CD4-positive, CD25-positive, alpha-beta regulatory T cell (primary cell): ENCODE measurements around the gene CALML4. TPM values are rescaled to one million over a fixed set of nuclear protein-coding genes. Genes with fewer than 3 reads are reported as not detected.
A peak's percentile ranks its signal among the peaks of the same experiment; 100 is the strongest.
"Not testable (repeated sequence)": the region's sequence is repeated elsewhere in the genome, so short reads cannot be mapped to it uniquely, and the experiment has no call there.

ENCODE experiments used
- ATAC-seq, 2 donors: fragments of 150-1000 bp; cut with Tn5 transposase; one replicate each; pipeline ENCODE4 v1.10.0; 2021; ENCODE audit warnings: low read depth in 2 of 2, moderate number of reproducible peaks in 2 of 2, moderate library complexity in 1 of 2
- DNase-seq, 3 donors: peaks; one replicate each; pipeline versions ENCODE4 v3.0.0 to v3.0.0-alpha.2; 2012 to 2022; ENCODE audit warnings: mixed read lengths in 1 of 3
- H3K27ac ChIP-seq: one replicate; pipeline ENCODE4 v1.7.0; 2013; ENCODE audit warnings: mild to moderate bottlenecking, low read length; ENCODE audit not compliant: insufficient read depth, poor library complexity, severe bottlenecking
- H3K27me3 ChIP-seq: one replicate; pipeline ENCODE4 v1.7.0; 2013; ENCODE audit warnings: low read length; ENCODE audit not compliant: control insufficient read depth, insufficient read depth
- H3K36me3 ChIP-seq: one replicate; pipeline ENCODE4 v1.7.0; 2013; ENCODE audit warnings: mild to moderate bottlenecking, low read length, moderate library complexity; ENCODE audit not compliant: control insufficient read depth, insufficient read depth
- H3K4me1 ChIP-seq: 2 replicates; pipeline ENCODE4 v1.7.0; 2013; ENCODE audit warnings: mild to moderate bottlenecking, low read length; ENCODE audit not compliant: insufficient read depth, control insufficient read depth, poor library complexity, severe bottlenecking
- H3K4me3 ChIP-seq: one replicate; pipeline ENCODE4 v1.7.0; 2013; ENCODE audit warnings: low read depth, mild to moderate bottlenecking, low read length, moderate library complexity
- H3K9me3 ChIP-seq, 2 experiments: 1 replicate in 1 of 2; 2 replicates in 1 of 2; pipeline ENCODE4 v1.7.0; 2013; ENCODE audit warnings: low read length in 2 of 2, mild to moderate bottlenecking in 1 of 2, moderate library complexity in 1 of 2; ENCODE audit not compliant: control insufficient read depth in 2 of 2
- H3K27ac Mint-ChIP-seq, 3 donors: one replicate each; pipeline ENCODE4 v1.8.0; 2020 to 2022; ENCODE audit warnings: mild to moderate bottlenecking in 3 of 3, mixed read lengths in 3 of 3, moderate library complexity in 2 of 3
- H3K27me3 Mint-ChIP-seq: one replicate; pipeline ENCODE4 v1.8.0; 2022; ENCODE audit warnings: mild to moderate bottlenecking, mixed read lengths
- H3K36me3 Mint-ChIP-seq: one replicate; pipeline ENCODE4 v1.8.0; 2020; ENCODE audit warnings: mixed read lengths
- H3K4me1 Mint-ChIP-seq, 4 donors: one replicate each; pipeline ENCODE4 v1.8.0; 2020 to 2022; ENCODE audit warnings: mixed read lengths in 4 of 4, mild to moderate bottlenecking in 1 of 4
- H3K4me3 Mint-ChIP-seq, 4 donors: one replicate each; pipeline ENCODE4 v1.8.0; 2020 to 2022; ENCODE audit warnings: mild to moderate bottlenecking in 4 of 4, mixed read lengths in 4 of 4, moderate library complexity in 3 of 4
- H3K9me3 Mint-ChIP-seq, 7 donors: one replicate each; pipeline ENCODE4 v1.8.0; 2020 to 2022; ENCODE audit warnings: mixed read lengths in 7 of 7, mild to moderate bottlenecking in 3 of 7, moderate library complexity in 2 of 7
- polyA plus RNA-seq, 4 donors: library from polyadenylated mRNA; unstranded; fragments of 300-500 nt; fragmentation: Illumina TruSeq; gene quantifications; one replicate each; pipeline ENCODE4 v1.2.3, GENCODE V29; 2021
- total RNA-seq: library from RNA; stranded (reverse); gene quantifications from one replicate; pipeline ENCODE4 v1.2.3, GENCODE V29; 2022

CALML4 gene
- total and polyA plus RNA-seq, 5 donors from 2014 or later, result 0.17 to 3.2 (median 0.78) TPM

DNA sequence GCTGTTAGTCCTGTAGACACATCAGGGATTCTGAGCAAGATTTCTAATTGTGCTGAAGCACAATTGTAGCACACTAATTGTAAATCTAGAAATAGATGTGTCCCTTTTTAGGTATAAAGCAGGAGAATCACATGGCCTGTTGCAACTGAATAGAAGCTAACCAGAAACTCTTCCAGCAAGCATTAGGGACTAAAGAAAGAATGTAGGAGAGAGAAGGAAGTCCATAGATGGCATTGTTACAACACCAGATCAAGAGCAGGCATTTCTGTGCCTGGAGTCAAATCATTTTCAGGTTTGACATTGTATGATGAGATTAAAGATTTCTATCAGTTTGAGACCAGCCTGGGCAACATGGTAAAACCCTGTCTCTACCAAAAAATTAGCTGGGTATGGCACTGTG lies 27.4 kb downstream of the CALML4 start:
- Mint-ChIP-seq H3K4me1 (peaks cover 1 to 6% (median 4%) of the 10 kb centered on the region in 4 donors), H3K36me3 (peaks cover 37% of the 10 kb centered on the region), H3K27me3 (no peaks in the 10 kb centered on the region), H3K27ac (peak overlapping the region; percentile 5 to 49 (median 43)), H3K9me3 (no peaks in the 10 kb centered on the region), H3K4me3 (no peak overlapping the region)
- Histone ChIP-seq H3K4me1 (no peaks in the 10 kb centered on the region), H3K36me3 (peaks cover 74% of the 10 kb centered on the region), H3K27ac (no peak overlapping the region), H3K27me3 (no peaks in the 10 kb centered on the region), H3K4me3 (no peak overlapping the region), H3K9me3 (no peaks in the 10 kb centered on the region)
- DNase-seq, result no peak
- ATAC-seq, result no peak

- Histone ChIP-seq H3K4me3 (no peak overlapping the region), H3K4me1 (no peaks in the 10 kb centered on the region), H3K27ac (no peak overlapping the region), H3K36me3 (peaks cover 71% of the 10 kb centered on the region), H3K27me3 (no peaks in the 10 kb centered on the region), H3K9me3 (no peaks in the 10 kb centered on the region)
- peaks cover 4 to 6% (median 5%) of the 10 kb centered on the region in 4 donors for H3K4me1 Mint-ChIP-seq
- no peak for DNase-seq
- no peak for ATAC-seq
- no peaks in the 10 kb centered on the region for H3K9me3 Mint-ChIP-seq
- H3K27ac Mint-ChIP-seq, result no peak overlapping the region
- no peaks in the 10 kb centered on the region for H3K27me3 Mint-ChIP-seq
- H3K4me3 Mint-ChIP-seq, result no peak overlapping the region
- peaks cover 41% of the 10 kb centered on the region for H3K36me3 Mint-ChIP-seq
These were observed 28.5 kb downstream of the CALML4 start for GRCh38 chr15:68176601-68177000.

- Mint-ChIP-seq H3K9me3 (peaks cover 0 to 3% (median 0%) of the 10 kb centered on the region in 7 donors), H3K36me3 (peaks cover 37% of the 10 kb centered on the region), H3K27me3 (no peaks in the 10 kb centered on the region), H3K4me1 (peaks cover 0 to 6% (median 4%) of the 10 kb centered on the region in 4 donors), H3K27ac (no peak overlapping the region), H3K4me3 (no peak overlapping the region)
- no peak for DNase-seq
- H3K9me3 ChIP-seq, result no peaks in the 10 kb centered on the region
- H3K27ac ChIP-seq, result no peak overlapping the region
- H3K4me1 ChIP-seq, result no peaks in the 10 kb centered on the region
- no peak for ATAC-seq
- H3K4me3 ChIP-seq, result no peak overlapping the region
- no peaks in the 10 kb centered on the region for H3K27me3 ChIP-seq
- H3K36me3 ChIP-seq, result peaks cover 68% of the 10 kb centered on the region
These were observed 29.6 kb downstream of the CALML4 start for GRCh38 chr15:68175526-68175925.

DNA sequence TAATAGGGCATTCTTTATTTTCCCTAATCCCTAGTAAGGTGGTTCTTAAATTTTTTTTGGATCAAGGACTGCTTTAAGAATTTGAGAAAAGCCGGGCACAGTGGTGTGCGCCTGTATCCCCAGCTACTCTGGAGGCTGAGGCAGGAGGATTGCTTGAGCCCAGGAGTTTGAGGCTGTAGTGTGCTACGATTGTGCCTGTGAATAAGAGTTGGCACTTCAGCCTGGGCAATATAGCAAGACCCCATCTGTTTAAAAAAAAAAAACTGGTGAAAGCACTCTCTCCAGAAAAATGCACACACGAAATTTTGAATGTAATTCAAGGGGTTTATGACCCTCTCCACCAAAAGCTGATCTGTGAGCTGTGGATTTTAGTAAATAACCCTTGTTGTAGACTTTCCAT lies 32.0 kb downstream of the CALML4 start:
- no peaks in the 10 kb centered on the region for H3K4me1 ChIP-seq
- no peak overlapping the region for H3K4me3 ChIP-seq
- H3K36me3 ChIP-seq, result peaks cover 63% of the 10 kb centered on the region
- no peak overlapping the region for H3K27ac ChIP-seq
- H3K27ac Mint-ChIP-seq, result peak overlapping the region in 1 of 3 donors; percentile 47
- H3K4me3 Mint-ChIP-seq, result no peak overlapping the region
- H3K36me3 Mint-ChIP-seq, result peaks cover 38% of the 10 kb centered on the region
- DNase-seq (no peak), ATAC-seq (no peak)
- peaks cover 0 to 3% (median 0%) of the 10 kb centered on the region in 7 donors for H3K9me3 Mint-ChIP-seq
- no peaks in the 10 kb centered on the region for H3K27me3 Mint-ChIP-seq
- H3K27me3 ChIP-seq, result no peaks in the 10 kb centered on the region
- no peaks in the 10 kb centered on the region for H3K9me3 ChIP-seq
- peaks cover 0 to 6% (median 4%) of the 10 kb centered on the region in 4 donors for H3K4me1 Mint-ChIP-seq

- not testable (repeated sequence) for H3K27me3 Mint-ChIP-seq, H3K4me1 ChIP-seq, H3K27me3 ChIP-seq, H3K4me3 Mint-ChIP-seq, H3K4me3 ChIP-seq, H3K4me1 Mint-ChIP-seq, H3K27ac Mint-ChIP-seq, H3K27ac ChIP-seq, DNase-seq, H3K9me3 ChIP-seq, H3K9me3 Mint-ChIP-seq, ATAC-seq
- H3K36me3 Mint-ChIP-seq, result peaks cover 31% of the 10 kb centered on the region
- peaks cover 53% of the 10 kb centered on the region for H3K36me3 ChIP-seq
These were observed 33.1 kb downstream of the CALML4 start for GRCh38 chr15:68172037-68172436.

DNA sequence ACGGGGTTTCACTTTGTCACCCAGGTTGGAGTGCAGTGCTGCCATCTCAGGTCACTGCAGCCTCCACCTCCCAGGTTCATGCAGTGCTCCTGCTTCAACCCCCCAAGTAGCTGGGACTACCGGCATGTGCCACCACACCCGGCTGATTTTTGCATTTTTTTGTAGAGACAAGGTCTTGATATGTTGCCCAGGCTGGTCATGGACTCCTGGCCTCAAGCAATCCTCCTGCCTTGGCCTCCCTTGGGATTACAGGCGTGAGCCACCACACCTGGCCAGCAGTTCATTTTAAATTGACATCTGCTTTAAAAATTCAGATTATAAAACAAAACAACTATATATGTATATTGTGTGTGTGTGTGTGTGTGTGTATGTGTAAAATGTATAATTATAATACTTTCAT lies 38.3 kb downstream of the CALML4 start:
- Mint-ChIP-seq H3K36me3 (peaks cover 31% of the 10 kb centered on the region), H3K27ac (no peak overlapping the region), H3K4me3 (no peak overlapping the region), H3K9me3 (peaks cover 0 to 3% (median 0%) of the 10 kb centered on the region in 7 donors), H3K27me3 (no peaks in the 10 kb centered on the region), H3K4me1 (peaks cover 4 to 18% (median 9%) of the 10 kb centered on the region in 4 donors)
- Histone ChIP-seq H3K4me3 (no peak overlapping the region), H3K36me3 (peaks cover 48% of the 10 kb centered on the region), H3K27ac (no peak overlapping the region), H3K9me3 (no peaks in the 10 kb centered on the region), H3K27me3 (no peaks in the 10 kb centered on the region), H3K4me1 (no peaks in the 10 kb centered on the region)
- ATAC-seq (no peak), DNase-seq (no peak)

GRCh38 chr15:68163191-68163590 lies 41.9 kb downstream of the CALML4 start:
- H3K4me3 ChIP-seq, result no peak overlapping the region
- no peak overlapping the region for H3K27ac Mint-ChIP-seq
- H3K4me1 ChIP-seq, result no peaks in the 10 kb centered on the region
- DNase-seq, result no peak
- peaks cover 53% of the 10 kb centered on the region for H3K36me3 ChIP-seq
- no peak overlapping the region for H3K4me3 Mint-ChIP-seq
- H3K27ac ChIP-seq, result no peak overlapping the region
- no peaks in the 10 kb centered on the region for H3K9me3 ChIP-seq
- no peaks in the 10 kb centered on the region for H3K27me3 Mint-ChIP-seq
- H3K27me3 ChIP-seq, result no peaks in the 10 kb centered on the region
- no peak for ATAC-seq
- H3K36me3 Mint-ChIP-seq, result peaks cover 32% of the 10 kb centered on the region
- H3K4me1 Mint-ChIP-seq, result peaks cover 4 to 18% (median 9%) of the 10 kb centered on the region in 4 donors
- no peaks in the 10 kb centered on the region for H3K9me3 Mint-ChIP-seq

DNA sequence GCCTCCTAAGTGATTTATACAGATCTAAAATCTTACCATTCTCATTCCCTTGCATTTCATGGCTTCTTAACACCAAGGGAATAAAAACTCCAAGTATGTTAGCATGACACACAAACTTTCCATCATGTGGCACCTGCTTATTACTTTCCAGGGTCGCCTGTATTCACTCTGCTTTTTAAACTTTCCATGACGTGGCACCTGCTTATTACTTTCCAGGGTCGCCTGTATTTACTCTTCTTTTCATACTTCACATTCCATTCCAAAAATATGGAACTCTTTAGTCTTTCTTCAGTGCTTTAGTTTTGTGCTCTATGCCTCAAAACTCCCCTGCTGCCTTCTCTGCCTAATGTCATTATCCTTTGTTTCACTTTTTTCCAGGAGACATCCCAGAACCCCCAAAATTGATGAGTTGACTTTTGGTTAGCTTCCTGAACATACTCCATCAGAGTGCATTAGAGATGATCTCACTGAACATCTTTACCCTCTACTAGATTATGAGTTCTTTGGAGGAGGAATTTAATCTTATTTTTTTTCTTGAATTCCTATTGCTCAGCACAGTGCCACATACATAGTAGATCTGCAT lies 47.0 kb downstream of the CALML4 start:
- H3K4me3 ChIP-seq, result no peak overlapping the region
- H3K27ac ChIP-seq, result no peak overlapping the region
- Mint-ChIP-seq H3K27ac (no peak overlapping the region), H3K4me1 (peaks cover 0 to 10% (median 6%) of the 10 kb centered on the region in 4 donors), H3K36me3 (peaks cover 34% of the 10 kb centered on the region), H3K27me3 (no peaks in the 10 kb centered on the region), H3K9me3 (no peaks in the 10 kb centered on the region), H3K4me3 (no peak overlapping the region)
- no peaks in the 10 kb centered on the region for H3K27me3 ChIP-seq
- ATAC-seq (no peak), DNase-seq (no peak)
- H3K36me3 ChIP-seq, result peaks cover 82% of the 10 kb centered on the region
- no peaks in the 10 kb centered on the region for H3K4me1 ChIP-seq
- no peaks in the 10 kb centered on the region for H3K9me3 ChIP-seq
